HepG2 (cell line): ENCODE data around the gene HDAC5.

Source experiments
- CEBPB ChIP-seq: IDR thresholded peaks from 2 replicates; pipeline ENCODE4 v1.6.1; 2011; ENCODE audit warnings: low read depth, low read length, improper control_type of control experiment, borderline replicate concordance
- JARID2 ChIP-seq: sonication (generic); formaldehyde crosslinking; IDR thresholded peaks from 2 replicates; pipeline ENCODE4 v1.8.1; 2023; ENCODE audit warnings: missing genetic modification reagents, inconsistent platforms; ENCODE audit not compliant: insufficient replicate concordance
- JUND ChIP-seq: sonication (generic); formaldehyde crosslinking; IDR thresholded peaks from 2 replicates; pipeline ENCODE4 v1.8.0; 2022; ENCODE audit warnings: mild to moderate bottlenecking, missing genetic modification reagents
- PHF5A ChIP-seq: IDR thresholded peaks from one replicate; pipeline ENCODE4 v1.6.1; 2018; ENCODE audit warnings: low read depth, missing genetic modification reagents; ENCODE audit not compliant: unreplicated experiment
- ZBTB7A ChIP-seq: sonication (generic); formaldehyde crosslinking; IDR thresholded peaks from 2 replicates; pipeline ENCODE4 v1.8.0; 2022; ENCODE audit warnings: mild to moderate bottlenecking, missing genetic modification reagents
- TF ChIP-seq, protein P1 (sequence below): sonication (generic); formaldehyde crosslinking; IDR thresholded peaks from 2 replicates; pipeline ENCODE4 v1.4.0; 2020; ENCODE audit warnings: missing genetic modification reagents
- TF ChIP-seq, protein P2 (sequence below): sonication (generic); formaldehyde crosslinking; IDR thresholded peaks from 2 replicates; pipeline ENCODE4 v1.4.0; 2020; ENCODE audit warnings: missing genetic modification reagents, borderline replicate concordance
- TF ChIP-seq, protein P3 (sequence below): sonication (generic); formaldehyde crosslinking; IDR thresholded peaks from 2 replicates; pipeline ENCODE4 v1.5.0; 2020; ENCODE audit warnings: mild to moderate bottlenecking, missing genetic modification reagents, moderate library complexity
- TF ChIP-seq, protein P4 (sequence below): sonication (generic); formaldehyde crosslinking; IDR thresholded peaks from 2 replicates; pipeline ENCODE4 v1.8.1; 2023; ENCODE audit warnings: mild to moderate bottlenecking, missing genetic modification reagents
- TF ChIP-seq, protein P5 (sequence below): sonication (generic); formaldehyde crosslinking; conservative IDR thresholded peaks from 2 replicates; pipeline ENCODE4 v1.8.0; 2022; ENCODE audit warnings: mild to moderate bottlenecking, moderate library complexity, missing genetic modification reagents

DNA sequence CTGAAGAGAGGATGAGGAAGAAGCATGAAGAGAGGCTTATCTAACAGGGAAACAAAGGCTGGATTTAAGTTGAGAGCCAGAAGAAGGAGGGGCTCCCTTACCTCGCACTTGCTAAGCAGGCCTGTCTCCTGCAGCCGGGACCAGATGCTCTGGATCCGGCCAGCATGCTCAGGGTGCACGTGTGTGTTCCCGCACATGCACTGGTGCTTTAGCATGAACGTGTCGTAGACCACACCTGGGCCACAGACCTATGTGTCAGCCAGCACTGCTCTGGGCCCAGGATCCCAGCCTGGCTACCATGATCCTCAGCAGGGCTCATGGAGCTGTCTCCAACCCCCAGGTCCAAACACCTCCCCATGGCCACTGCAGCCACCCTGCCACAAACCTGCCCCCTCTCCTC, 38.5 kb downstream of the HDAC5 start:
- TF ChIP-seq, protein P1, sequence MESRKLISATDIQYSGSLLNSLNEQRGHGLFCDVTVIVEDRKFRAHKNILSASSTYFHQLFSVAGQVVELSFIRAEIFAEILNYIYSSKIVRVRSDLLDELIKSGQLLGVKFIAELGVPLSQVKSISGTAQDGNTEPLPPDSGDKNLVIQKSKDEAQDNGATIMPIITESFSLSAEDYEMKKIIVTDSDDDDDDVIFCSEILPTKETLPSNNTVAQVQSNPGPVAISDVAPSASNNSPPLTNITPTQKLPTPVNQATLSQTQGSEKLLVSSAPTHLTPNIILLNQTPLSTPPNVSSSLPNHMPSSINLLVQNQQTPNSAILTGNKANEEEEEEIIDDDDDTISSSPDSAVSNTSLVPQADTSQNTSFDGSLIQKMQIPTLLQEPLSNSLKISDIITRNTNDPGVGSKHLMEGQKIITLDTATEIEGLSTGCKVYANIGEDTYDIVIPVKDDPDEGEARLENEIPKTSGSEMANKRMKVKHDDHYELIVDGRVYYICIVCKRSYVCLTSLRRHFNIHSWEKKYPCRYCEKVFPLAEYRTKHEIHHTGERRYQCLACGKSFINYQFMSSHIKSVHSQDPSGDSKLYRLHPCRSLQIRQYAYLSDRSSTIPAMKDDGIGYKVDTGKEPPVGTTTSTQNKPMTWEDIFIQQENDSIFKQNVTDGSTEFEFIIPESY (CRISPR knock-in tag) = no peak
- TF ChIP-seq JARID2 (no peak), PHF5A (CRISPR knock-in tag) (no peak), CEBPB (no peak), JUND (CRISPR knock-in tag) (no peak), ZBTB7A (no peak)
- TF ChIP-seq, protein P2, sequence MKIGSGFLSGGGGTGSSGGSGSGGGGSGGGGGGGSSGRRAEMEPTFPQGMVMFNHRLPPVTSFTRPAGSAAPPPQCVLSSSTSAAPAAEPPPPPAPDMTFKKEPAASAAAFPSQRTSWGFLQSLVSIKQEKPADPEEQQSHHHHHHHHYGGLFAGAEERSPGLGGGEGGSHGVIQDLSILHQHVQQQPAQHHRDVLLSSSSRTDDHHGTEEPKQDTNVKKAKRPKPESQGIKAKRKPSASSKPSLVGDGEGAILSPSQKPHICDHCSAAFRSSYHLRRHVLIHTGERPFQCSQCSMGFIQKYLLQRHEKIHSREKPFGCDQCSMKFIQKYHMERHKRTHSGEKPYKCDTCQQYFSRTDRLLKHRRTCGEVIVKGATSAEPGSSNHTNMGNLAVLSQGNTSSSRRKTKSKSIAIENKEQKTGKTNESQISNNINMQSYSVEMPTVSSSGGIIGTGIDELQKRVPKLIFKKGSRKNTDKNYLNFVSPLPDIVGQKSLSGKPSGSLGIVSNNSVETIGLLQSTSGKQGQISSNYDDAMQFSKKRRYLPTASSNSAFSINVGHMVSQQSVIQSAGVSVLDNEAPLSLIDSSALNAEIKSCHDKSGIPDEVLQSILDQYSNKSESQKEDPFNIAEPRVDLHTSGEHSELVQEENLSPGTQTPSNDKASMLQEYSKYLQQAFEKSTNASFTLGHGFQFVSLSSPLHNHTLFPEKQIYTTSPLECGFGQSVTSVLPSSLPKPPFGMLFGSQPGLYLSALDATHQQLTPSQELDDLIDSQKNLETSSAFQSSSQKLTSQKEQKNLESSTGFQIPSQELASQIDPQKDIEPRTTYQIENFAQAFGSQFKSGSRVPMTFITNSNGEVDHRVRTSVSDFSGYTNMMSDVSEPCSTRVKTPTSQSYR (CRISPR knock-in tag) = no peak
- TF ChIP-seq, protein P3, sequence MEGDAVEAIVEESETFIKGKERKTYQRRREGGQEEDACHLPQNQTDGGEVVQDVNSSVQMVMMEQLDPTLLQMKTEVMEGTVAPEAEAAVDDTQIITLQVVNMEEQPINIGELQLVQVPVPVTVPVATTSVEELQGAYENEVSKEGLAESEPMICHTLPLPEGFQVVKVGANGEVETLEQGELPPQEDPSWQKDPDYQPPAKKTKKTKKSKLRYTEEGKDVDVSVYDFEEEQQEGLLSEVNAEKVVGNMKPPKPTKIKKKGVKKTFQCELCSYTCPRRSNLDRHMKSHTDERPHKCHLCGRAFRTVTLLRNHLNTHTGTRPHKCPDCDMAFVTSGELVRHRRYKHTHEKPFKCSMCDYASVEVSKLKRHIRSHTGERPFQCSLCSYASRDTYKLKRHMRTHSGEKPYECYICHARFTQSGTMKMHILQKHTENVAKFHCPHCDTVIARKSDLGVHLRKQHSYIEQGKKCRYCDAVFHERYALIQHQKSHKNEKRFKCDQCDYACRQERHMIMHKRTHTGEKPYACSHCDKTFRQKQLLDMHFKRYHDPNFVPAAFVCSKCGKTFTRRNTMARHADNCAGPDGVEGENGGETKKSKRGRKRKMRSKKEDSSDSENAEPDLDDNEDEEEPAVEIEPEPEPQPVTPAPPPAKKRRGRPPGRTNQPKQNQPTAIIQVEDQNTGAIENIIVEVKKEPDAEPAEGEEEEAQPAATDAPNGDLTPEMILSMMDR = no peak
- TF ChIP-seq, protein P4, sequence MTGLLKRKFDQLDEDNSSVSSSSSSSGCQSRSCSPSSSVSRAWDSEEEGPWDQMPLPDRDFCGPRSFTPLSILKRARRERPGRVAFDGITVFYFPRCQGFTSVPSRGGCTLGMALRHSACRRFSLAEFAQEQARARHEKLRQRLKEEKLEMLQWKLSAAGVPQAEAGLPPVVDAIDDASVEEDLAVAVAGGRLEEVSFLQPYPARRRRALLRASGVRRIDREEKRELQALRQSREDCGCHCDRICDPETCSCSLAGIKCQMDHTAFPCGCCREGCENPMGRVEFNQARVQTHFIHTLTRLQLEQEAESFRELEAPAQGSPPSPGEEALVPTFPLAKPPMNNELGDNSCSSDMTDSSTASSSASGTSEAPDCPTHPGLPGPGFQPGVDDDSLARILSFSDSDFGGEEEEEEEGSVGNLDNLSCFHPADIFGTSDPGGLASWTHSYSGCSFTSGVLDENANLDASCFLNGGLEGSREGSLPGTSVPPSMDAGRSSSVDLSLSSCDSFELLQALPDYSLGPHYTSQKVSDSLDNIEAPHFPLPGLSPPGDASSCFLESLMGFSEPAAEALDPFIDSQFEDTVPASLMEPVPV (CRISPR knock-in tag) = no peak
- TF ChIP-seq, protein P5, sequence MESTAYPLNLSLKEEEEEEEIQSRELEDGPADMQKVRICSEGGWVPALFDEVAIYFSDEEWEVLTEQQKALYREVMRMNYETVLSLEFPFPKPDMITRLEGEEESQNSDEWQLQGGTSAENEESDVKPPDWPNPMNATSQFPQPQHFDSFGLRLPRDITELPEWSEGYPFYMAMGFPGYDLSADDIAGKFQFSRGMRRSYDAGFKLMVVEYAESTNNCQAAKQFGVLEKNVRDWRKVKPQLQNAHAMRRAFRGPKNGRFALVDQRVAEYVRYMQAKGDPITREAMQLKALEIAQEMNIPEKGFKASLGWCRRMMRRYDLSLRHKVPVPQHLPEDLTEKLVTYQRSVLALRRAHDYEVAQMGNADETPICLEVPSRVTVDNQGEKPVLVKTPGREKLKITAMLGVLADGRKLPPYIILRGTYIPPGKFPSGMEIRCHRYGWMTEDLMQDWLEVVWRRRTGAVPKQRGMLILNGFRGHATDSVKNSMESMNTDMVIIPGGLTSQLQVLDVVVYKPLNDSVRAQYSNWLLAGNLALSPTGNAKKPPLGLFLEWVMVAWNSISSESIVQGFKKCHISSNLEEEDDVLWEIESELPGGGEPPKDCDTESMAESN (CRISPR knock-in tag) = no peak
